WI38 (cell line): Measurements from ENCODE around the gene ITGA11.

ENCODE experiments used
- H3K4me3 ChIP-seq: 2 replicates; pipeline ENCODE4 v1.5.1; 2011; ENCODE audit warnings: low read depth, mild to moderate bottlenecking, control low read depth, low read length
- TF ChIP-seq, protein P1 (sequence below): IDR thresholded peaks from 2 replicates; pipeline ENCODE4 v1.5.1; 2012; ENCODE audit warnings: low read depth, mild to moderate bottlenecking, control low read depth, low read length

The ITGA11 gene

DNA sequence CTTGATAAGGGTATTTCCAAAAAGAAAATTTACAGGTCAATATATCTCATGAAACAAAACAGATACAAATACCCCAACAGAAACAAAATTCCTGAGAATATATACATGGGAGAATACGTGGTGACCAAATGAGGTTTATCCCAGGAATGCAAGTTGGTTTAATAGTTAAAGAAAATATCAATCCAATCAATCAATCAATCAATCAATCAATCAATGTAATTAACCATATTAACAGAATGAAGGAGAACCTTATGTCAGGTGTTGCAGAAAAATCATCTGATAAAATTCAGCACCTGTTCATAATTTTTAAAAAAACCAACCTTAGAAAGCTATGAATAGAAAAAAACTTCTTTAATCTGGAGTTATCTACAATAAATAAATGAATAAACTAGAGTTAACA is 35.9 kb downstream of the ITGA11 start:
- H3K4me3 ChIP-seq = no peak overlapping the region
- TF ChIP-seq, protein P1, sequence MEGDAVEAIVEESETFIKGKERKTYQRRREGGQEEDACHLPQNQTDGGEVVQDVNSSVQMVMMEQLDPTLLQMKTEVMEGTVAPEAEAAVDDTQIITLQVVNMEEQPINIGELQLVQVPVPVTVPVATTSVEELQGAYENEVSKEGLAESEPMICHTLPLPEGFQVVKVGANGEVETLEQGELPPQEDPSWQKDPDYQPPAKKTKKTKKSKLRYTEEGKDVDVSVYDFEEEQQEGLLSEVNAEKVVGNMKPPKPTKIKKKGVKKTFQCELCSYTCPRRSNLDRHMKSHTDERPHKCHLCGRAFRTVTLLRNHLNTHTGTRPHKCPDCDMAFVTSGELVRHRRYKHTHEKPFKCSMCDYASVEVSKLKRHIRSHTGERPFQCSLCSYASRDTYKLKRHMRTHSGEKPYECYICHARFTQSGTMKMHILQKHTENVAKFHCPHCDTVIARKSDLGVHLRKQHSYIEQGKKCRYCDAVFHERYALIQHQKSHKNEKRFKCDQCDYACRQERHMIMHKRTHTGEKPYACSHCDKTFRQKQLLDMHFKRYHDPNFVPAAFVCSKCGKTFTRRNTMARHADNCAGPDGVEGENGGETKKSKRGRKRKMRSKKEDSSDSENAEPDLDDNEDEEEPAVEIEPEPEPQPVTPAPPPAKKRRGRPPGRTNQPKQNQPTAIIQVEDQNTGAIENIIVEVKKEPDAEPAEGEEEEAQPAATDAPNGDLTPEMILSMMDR = no peak

DNA sequence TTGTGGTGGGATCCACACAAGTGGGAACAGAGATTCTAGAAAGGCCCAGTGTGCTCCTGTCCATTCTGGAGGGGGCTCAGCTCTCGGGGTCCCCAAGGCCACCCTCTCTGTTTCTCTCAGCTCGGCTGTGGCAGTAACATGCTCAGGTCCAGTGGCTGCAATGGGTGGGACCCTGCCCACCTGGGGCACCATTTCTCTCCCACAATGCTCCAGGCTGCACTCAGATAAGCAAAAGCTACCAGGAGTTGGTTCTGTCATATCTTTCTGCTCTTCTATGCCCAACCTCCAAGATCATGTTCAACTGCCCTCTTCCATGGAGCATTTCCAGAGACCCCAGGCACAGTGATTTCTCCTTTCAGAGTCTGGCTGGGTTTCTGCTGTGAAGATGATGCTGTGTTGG is 40.8 kb downstream of the ITGA11 start:
- no peak overlapping the region for H3K4me3 ChIP-seq
- TF ChIP-seq, protein P1 = no peak

DNA sequence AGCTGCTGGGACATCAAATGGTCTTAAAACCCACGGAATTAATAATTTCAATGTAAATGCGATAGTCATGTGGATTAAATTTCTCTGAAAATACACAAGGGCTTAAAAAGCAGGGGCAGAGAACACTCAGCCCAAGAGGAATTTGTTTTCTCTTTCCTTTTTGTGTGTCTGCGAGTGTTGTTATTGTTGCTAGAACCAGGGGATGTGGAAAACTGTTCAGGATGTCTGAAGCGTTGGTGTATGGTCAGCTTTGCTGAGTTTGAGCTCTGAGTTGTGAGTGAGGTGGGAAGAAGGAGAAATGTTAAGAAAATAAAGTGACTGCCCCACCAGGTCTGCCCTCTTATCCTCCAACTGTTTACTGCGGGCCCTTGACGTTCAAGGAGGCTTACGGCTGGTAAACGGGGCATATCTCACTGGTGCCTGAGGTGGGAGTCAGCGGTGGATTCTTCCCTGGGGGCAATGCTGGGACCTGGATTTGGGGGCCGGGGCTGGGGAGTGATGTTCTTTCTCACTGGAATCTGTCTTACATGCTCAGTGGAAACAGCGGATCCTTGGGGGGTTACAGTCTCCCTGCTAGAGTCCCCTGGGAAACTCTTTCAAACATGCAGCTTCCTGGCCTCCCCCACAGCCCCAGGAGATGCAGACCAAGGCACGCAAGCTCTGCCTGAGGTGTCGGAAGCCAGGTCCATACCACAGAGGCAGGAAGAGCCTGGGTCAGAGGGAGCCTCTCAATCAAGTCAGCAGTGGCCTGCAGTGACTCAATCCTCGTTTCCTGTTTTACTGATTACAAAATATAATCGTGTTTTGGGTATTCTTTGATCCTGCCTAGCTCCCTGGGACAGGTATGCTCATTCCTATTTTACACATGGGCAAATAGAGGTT is 41.8 kb downstream of the ITGA11 start:
- TF ChIP-seq, protein P1 = no peak
- no peak overlapping the region for H3K4me3 ChIP-seq

DNA sequence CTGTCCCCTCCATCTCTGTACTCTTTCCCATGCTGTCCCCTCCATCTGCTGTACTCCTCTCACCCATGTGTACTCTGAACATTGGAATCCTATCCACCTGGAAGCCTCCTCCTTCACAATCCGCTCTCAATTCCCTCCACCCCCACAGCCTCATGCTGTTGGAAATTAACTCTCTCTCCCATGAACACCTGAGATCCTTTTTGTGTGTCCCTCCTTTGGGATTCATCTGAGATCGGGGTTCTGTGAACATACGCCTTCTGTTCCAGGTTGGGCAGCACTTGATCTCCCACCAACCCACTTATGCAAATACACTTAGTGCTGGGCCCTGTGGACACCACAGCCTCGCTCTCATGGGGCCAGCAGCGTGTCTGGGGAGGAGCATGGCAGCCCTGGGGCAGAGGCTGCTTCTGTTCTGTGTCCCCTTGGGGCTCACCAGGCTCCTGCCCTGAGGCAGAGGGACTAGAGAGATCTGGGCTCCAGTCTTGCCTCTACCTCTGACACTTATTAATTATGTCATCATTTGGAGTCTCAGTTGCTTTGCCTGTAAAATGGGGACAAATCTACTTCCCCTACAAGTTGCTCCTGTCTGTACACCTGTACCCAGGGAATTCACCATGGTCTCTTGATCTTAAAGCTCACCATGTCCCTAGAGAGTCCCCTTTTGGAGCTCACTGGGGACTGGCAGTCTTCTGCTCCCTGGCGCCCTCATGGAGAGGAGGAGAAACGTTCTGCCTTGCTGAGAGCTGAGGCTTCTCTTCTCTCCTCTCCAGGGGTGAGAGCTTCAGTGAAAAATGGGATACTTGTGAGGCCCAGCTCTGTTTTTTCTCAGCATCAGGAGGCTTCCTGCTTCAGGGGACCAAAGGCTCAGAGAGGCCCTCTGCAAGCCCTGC is 42.7 kb downstream of the ITGA11 start:
- TF ChIP-seq, protein P1 = no peak
- no peak overlapping the region for H3K4me3 ChIP-seq

DNA sequence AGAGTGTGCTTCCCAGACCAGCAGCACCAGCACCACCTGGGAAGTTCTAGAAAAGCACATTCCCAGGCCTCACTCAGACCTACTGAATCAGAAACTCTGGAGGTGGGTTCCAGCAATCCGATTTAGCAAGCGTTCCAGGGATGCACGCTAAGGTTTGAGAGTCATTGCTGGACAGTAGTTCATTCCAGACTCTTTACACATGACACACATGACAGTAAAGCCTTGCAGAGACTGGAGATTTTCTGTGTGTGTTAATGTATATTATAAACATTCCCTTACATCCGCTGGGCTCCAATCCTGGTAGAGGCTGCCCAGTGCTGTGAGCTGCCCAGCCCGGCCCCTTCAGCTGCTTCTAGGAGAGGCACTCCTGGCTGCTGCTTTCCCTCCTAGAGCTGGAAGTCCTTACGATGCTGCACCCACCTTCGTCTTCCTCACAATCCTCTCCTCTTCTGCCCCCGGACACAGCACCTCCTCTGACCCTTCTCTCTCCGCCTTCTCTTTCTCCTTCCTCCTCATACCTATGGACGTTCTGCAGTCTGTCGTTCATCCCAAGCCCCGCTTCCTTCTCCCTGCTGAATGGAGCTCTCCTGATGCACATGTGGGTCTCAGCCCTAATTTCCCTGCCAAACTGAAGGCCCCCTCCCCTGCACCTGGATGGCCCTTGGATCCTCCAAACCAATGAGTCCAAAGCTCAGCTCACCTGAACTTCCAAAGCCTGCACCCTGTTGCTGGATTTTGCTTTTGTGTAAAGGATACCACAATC is 44.4 kb downstream of the ITGA11 start:
- TF ChIP-seq, protein P1 = no peak
- no peak overlapping the region for H3K4me3 ChIP-seq

DNA sequence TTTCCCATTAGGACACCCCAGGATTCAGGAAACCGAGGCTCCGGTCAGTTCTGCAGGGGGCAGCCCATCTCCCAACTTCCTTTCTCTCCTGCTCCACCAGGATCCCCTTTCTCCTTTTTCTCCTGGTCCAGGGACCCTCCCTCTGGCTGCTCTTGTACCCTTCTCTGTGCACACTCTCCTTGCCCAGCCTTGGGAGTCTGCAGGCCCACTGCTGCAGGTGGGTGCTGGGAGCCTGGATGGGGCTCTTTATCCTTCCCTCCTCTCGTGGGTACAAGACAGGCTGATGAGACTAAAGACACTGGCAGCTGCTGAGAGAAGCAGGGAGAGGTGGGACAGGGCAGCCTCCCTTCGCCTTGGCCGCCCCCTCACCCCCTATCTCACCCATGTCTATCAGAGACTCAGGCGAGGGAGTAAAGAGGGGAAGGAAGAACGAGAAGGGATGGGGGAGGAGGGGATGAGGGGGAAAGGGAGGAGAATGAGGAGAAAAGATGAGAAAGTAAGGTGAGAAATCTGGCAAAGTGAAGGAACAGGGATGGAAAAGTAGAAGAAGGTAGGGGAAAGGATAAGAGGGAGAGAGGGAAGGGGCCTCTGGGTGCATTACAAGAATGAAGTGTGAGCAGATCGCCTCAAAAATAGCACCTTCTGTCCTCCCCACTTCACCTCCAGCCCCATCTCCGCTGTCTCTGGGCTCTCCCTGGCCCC is 45.2 kb downstream of the ITGA11 start:
- TF ChIP-seq, protein P1 = no peak
- no peak overlapping the region for H3K4me3 ChIP-seq
